ENCODE measurements around the gene FOXO1. TPM values are rescaled to one million over a fixed set of nuclear protein-coding genes. Genes with fewer than 3 reads are reported as not detected.

The FOXO1 gene
- total RNA-seq, 2 donors from 2014 or later: 6.1 to 9.5 TPM

DNA sequence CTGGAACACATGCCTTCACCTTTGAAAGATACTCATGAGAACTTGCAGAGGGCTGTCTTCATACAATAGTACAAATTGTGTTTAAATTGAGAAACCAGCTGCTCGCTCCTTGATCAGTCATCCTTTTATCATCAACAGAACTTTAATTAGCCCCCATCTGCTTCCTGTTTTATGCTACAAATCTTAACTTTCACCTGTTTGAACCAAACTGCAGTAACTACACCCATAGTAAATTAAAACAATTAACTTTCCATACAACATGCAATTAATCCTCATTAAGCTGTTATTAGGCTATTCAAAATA, 85.2 kb downstream of the FOXO1 start:
- Mint-ChIP-seq H3K27ac (no peak overlapping the region), H3K36me3 (peaks cover 6% of the 10 kb centered on the region), H3K4me3 (no peak overlapping the region), H3K4me1 (ENCODE audit: low read depth in 2 of 2) (peaks cover 36 to 42% of the 10 kb centered on the region in 2 donors), H3K27me3 (no peaks in the 10 kb centered on the region), H3K9me3 (peaks cover 5% of the 10 kb centered on the region)
- ATAC-seq (no peak), DNase-seq (ENCODE audit: low spot score) (no peak)

DNA sequence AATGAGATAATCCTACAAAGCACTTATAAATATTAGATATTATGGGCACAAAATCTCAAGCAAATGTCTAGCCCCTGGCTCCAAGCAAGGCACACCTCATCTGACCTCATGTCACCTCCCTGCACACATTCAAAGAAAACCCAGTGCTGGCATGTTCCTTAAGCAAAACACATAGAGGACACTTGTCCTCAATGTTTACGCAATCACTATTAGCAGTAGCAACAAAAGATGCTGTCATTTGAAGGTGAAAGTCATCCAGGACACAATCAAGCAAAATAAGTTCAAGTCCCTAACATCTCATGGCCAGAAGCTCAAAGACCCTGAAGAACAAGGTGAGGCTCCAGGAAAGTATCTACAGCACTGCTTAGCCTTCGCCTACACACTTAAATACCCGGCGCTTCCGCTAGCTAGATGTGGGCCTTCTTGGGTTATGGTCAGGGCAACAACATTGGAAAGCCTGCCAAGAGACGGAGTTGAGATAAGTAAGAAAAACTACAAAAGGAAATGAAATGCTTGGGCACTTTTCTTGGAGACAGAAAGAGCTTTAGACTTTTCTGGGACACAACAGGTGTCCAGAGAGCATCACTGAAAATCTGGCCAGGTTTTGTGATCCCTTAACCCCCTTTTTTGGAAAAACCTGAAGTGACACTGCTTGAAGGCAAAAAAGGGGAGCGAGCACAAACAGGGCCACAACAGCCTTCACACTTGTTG, 85.7 kb downstream of the FOXO1 start:
- Mint-ChIP-seq H3K36me3 (peaks cover 6% of the 10 kb centered on the region), H3K27ac (no peak overlapping the region), H3K4me3 (no peak overlapping the region), H3K27me3 (no peaks in the 10 kb centered on the region), H3K4me1 (ENCODE audit: low read depth in 2 of 2) (peaks cover 36 to 43% of the 10 kb centered on the region in 2 donors), H3K9me3 (peaks cover 5% of the 10 kb centered on the region)
- ATAC-seq (no peak), DNase-seq (ENCODE audit: low spot score) (no peak)

DNA sequence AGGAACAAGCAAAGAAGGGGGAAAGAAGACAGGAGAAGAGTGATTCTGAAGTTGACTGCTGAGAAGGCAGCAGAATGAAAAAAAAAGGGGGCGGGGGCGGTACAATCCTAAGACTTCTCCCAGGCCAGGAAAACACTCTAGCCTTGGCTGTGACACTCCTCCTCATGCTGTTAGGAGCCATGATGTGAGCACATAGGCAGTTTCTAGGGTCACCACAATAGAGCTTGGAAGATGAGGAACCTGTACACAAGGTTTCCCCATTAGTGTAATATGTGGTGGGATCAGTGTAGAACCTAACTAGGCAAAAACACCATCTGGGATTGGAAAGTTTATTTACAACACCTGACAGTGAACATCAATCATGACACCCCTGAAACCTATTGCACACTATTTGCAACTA, 86.9 kb downstream of the FOXO1 start:
- H3K27ac Mint-ChIP-seq: no peak overlapping the region
- H3K9me3 Mint-ChIP-seq: peaks cover 5% of the 10 kb centered on the region
- ATAC-seq: no peak
- no peaks in the 10 kb centered on the region for H3K27me3 Mint-ChIP-seq
- no peak for DNase-seq (ENCODE audit: low spot score)
- H3K4me1 Mint-ChIP-seq (ENCODE audit: low read depth in 2 of 2): peaks cover 40 to 44% of the 10 kb centered on the region in 2 donors
- peaks cover 6% of the 10 kb centered on the region for H3K36me3 Mint-ChIP-seq
- no peak overlapping the region for H3K4me3 Mint-ChIP-seq

DNA sequence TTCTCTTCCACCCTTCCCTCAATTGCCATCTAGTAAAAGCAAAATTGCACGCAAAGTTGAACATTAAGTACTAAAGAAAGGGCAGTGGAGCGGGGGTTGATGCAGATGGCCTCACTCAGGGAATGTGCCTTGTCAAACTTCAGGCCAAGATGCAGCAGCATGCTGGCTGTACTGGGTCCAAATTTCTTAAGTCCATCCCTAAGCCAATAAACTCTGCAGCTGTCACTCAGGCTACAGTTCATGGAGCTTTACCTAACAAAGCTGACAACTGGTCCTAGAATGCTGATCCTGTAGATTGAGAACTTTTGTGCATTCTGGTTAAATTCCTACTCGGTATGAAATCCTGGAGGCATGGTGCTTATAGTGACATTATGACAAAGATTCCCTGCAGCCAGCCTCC, 88.4 kb downstream of the FOXO1 start:
- ATAC-seq (no peak), DNase-seq (ENCODE audit: low spot score) (no peak)
- Mint-ChIP-seq H3K36me3 (no peaks in the 10 kb centered on the region), H3K9me3 (no peaks in the 10 kb centered on the region), H3K27me3 (no peaks in the 10 kb centered on the region), H3K4me3 (no peak overlapping the region), H3K27ac (no peak overlapping the region), H3K4me1 (ENCODE audit: low read depth in 2 of 2) (peaks cover 39 to 41% of the 10 kb centered on the region in 2 donors)

DNA sequence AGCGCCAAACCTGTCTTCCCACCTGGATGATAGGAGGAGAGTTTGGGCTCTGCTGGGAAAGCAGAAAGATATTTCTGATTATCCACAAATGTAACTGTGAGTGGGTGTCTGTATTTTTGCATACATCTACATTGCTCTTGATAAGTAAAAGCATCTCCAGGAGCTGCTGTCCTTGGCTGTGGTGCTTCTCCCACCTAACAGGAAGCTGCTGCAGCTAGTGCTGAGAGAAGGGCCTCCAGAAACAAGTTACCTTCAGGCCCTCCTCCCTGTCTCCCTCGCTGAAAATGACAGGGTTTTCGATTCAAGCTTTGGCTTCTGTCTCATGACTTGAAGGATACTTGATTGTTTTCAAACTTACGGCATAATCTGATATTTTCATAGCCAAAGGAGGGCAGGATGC, 90.1 kb downstream of the FOXO1 start:
- ATAC-seq: no peak

DNA sequence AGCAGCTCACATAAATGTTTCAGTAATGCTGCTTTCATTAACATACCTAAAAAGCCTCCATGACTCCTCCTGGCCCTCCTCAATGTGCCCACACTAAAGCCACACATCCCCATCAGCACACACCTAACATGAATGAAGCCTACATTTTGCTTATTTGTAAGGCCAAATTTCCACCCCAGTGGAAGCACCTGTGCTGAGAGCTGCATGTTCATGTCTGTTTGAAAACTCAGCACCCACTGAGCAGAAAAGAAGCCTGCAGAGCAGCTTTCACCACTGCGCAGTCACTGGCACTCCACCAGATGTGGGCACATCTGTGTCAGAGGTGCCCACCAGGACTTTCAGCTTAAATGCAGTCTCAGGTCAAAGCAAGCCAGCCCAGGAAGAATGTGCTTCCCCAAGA, 93.5 kb downstream of the FOXO1 start:
- peaks cover 34 to 43% of the 10 kb centered on the region in 2 donors for H3K4me1 Mint-ChIP-seq (ENCODE audit: low read depth in 2 of 2)
- no peak overlapping the region for H3K4me3 Mint-ChIP-seq
- H3K36me3 Mint-ChIP-seq: no peaks in the 10 kb centered on the region
- no peak for DNase-seq (ENCODE audit: low spot score)
- no peaks in the 10 kb centered on the region for H3K27me3 Mint-ChIP-seq
- ATAC-seq: no peak
- H3K9me3 Mint-ChIP-seq: no peaks in the 10 kb centered on the region
- H3K27ac Mint-ChIP-seq: peak overlapping the region in 1 of 2 donors; percentile 20

More for the DNA sequence above, 90.1 kb downstream of the FOXO1 start:
- no peaks in the 10 kb centered on the region for H3K36me3 Mint-ChIP-seq
- H3K4me3 Mint-ChIP-seq: no peak overlapping the region
- no peak for DNase-seq (ENCODE audit: low spot score)
- H3K27me3 Mint-ChIP-seq: no peaks in the 10 kb centered on the region
- H3K27ac Mint-ChIP-seq: no peak overlapping the region
- peaks cover 40 to 48% of the 10 kb centered on the region in 2 donors for H3K4me1 Mint-ChIP-seq (ENCODE audit: low read depth in 2 of 2)
- no peaks in the 10 kb centered on the region for H3K9me3 Mint-ChIP-seq

DNA sequence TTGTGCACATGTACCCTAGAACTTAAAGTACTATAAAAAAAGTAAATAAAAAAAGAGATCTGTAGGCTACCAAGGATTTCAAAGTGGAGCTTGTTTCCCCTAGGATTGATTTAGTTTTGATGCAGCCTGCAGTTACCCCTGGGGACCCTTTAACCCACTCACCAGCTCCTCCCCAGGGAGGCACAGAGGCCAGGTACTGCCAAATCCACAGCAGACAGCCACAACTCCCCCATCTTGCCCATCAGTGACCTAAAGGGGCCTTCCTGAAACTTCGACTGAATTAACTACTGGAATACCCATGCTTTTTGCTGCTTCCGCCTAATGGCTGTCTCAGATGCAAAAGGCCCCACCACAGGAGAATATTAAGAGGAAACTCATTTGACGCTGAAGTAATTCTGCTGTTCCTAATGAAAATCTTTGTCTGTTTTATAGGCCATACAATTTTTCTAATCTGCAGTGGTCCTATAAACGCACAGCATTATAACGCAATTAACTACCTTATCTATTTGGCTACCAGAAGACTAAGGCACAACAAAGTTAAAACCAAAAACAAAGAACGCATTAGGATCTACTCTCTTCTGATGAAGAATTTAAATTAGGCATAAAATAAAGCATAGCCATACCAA, 95.0 kb downstream of the FOXO1 start:
- H3K4me3 Mint-ChIP-seq: no peak overlapping the region
- no peak for ATAC-seq
- H3K36me3 Mint-ChIP-seq: no peaks in the 10 kb centered on the region
- no peak overlapping the region for H3K27ac Mint-ChIP-seq
- peaks cover 19 to 32% of the 10 kb centered on the region in 2 donors for H3K4me1 Mint-ChIP-seq (ENCODE audit: low read depth in 2 of 2)
- DNase-seq (ENCODE audit: low spot score): no peak
- no peaks in the 10 kb centered on the region for H3K9me3 Mint-ChIP-seq
- H3K27me3 Mint-ChIP-seq: no peaks in the 10 kb centered on the region

DNA sequence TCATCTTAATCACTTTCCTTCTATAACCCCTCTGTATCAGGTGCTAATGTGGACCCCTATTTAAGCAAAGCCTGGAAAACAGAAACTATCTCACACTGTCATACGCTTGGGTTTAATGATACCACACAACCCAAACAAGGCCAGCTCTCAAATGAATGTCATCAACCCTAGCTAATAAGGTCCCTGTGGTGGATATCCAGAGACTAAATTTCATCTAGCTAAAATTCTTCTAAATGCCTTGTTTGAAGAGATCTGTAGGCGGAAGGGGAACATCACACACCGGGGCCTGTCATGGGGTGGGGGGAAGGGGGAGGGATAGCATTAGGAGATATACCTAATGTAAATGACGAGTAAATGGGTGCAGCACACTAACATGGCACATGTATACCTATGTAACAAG, 95.5 kb downstream of the FOXO1 start:
- Mint-ChIP-seq H3K27me3 (no peaks in the 10 kb centered on the region), H3K9me3 (no peaks in the 10 kb centered on the region), H3K36me3 (no peaks in the 10 kb centered on the region), H3K4me1 (ENCODE audit: low read depth in 2 of 2) (peaks cover 16 to 29% of the 10 kb centered on the region in 2 donors), H3K27ac (no peak overlapping the region), H3K4me3 (no peak overlapping the region)
- no peak for DNase-seq (ENCODE audit: low spot score)
- no peak for ATAC-seq

DNA sequence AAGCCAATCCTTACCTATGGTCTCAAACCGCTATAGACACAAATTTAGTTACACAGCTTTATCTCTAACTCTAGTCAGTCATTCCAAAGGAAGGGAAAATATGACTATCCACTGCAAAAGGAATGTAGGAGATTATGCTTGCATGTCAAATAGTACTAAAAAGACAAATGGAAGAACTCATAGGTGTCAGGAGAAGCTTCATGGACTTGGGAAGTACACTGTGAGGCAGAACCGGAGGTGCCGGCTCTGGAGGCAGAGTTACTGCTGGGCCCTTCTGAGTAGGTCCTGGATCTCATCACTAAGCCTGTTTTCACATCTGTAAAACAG, 97.5 kb downstream of the FOXO1 start:
- Mint-ChIP-seq H3K4me3 (no peak overlapping the region), H3K27me3 (peaks cover 0 to 7% of the 10 kb centered on the region in 2 donors), H3K36me3 (no peaks in the 10 kb centered on the region), H3K27ac (no peak overlapping the region), H3K4me1 (ENCODE audit: low read depth in 2 of 2) (peaks cover 24 to 38% of the 10 kb centered on the region in 2 donors), H3K9me3 (no peaks in the 10 kb centered on the region)
- DNase-seq (ENCODE audit: low spot score) (no peak), ATAC-seq (no peak)

DNA sequence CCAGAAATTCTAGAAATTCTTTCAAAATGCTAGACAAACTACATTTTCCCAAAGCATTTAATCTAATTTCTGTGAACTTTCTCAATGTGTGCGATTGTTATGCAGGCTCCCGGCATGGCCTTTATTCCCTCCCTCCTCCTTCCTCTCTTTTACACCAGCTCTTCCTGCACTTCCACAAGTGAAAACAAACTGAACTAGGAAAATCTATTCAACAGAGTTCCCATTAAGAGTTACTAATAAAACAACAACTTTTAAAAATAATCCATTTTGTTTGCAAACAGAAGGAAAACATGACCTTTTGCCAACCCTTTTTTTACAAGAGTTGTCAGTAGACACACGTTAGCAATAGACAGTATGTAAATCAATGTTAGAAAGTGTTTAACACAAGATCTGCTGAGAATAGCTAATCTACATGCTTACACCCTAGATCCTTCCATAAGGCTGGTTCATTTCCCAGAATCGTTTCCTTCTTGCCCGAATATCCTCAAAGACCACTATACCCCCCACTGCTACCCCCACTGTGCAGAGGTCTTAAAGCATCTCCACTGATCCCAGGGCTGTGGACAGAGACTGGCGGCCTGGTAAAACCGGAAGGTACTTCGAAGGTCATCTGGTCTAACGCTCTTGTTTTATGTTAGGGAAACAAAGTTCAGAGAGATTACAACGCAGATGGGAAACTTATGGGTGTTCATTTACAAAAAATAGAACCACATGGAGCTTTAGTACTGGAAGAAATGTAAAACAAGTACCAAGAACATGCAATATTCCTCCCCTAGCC, 98.0 kb downstream of the FOXO1 start:
- DNase-seq (ENCODE audit: low spot score): no peak
- Mint-ChIP-seq H3K27ac (no peak overlapping the region), H3K36me3 (no peaks in the 10 kb centered on the region), H3K27me3 (peaks cover 0 to 11% of the 10 kb centered on the region in 2 donors), H3K4me3 (no peak overlapping the region), H3K9me3 (no peaks in the 10 kb centered on the region), H3K4me1 (ENCODE audit: low read depth in 2 of 2) (peaks cover 28 to 43% of the 10 kb centered on the region in 2 donors)
- no peak for ATAC-seq

DNA sequence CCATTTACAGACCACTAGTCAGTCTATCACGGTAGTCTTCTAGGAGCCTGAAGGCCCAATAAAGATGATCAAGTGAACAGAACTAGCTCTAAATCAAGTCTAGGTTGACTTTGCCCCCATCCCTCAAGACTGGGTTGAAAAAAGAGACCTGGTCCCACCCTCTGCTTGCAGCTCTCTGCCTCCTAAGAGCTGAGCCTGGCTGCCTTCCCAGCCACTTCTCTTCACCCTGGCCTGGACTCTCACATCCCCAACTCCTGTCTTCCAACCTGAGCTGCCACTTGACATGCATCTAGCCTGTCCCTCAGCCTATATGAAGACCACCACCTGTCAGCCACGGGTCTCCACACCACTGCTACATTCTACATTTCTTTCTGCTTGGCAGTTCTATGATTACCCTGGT, 99.6 kb downstream of the FOXO1 start:
- Mint-ChIP-seq H3K36me3 (no peaks in the 10 kb centered on the region), H3K27ac (no peak overlapping the region), H3K9me3 (no peaks in the 10 kb centered on the region), H3K4me1 (ENCODE audit: low read depth in 2 of 2) (peaks cover 37 to 51% of the 10 kb centered on the region in 2 donors), H3K27me3 (peaks cover 0 to 11% of the 10 kb centered on the region in 2 donors), H3K4me3 (no peak overlapping the region)
- no peak for DNase-seq (ENCODE audit: low spot score)
- ATAC-seq: no peak

DNA sequence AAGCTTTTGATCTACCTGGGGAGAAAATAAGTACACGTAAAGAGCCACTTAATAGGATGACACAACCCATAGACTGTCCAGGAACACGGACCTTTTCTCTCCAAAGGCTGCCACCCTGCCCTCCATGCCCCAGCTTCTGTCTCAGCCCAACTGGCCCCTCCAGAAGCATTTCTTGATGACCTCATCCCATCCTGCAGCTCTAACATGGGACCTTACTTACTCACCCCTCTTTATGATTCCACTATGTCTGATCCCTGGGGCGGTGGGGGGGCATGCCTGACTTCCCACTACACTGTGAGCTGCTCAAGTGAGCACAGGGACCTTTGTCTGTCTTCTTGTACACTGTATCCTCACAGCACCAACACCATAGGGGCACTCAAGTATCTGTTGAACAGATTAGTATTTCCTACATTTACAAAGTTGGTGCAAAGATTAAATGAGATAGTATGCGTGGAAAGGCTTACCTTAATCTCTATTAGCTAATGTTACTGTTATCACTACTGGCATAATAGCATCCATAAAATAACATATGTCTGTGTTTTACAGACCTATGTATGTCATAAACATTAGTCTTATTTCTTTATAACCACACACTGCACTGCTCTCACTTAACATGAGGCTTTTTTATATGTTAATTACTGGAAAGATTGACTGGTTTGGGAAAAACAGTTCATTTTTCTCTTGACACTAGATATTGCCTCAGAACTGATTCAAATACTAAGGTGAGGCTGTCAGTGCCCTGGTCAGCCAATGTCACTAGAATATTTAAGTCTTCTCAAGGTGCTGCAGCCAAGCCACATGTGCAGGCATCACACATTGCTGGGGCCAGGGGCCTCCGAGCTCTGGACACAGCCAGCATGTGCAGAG, 100.9 kb downstream of the FOXO1 start:
- no peaks in the 10 kb centered on the region for H3K36me3 Mint-ChIP-seq

DNA sequence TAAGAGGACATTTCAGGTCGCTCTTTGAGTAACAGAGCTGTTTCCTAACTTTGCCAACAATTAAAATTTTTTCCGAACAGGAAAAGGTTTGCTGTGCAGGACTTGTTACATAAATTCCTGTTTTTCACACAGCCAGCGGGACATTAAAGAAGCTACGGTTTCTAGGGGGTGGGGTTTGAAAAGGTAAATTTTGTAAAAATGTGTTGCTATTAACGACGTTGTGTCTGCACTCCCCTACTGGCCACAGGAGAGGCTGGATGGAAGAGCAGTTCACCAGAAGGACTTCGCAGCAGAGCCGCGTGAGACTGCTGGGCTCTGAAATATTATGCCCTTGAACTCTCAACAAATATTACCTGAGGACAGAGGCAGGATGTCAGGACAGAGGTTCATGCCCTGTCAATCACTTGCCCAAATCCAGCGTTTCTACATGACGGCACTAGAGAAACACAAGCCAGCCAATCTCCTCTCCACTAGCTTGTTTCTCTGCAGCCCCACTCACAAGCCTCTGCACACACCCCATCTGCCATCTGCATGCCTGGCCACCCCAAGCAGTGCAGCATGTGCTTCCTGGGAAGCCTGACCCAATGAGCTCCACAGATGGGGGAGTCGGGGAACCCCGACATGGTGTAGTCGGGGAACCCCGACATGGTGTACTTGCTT, 102.0 kb downstream of the FOXO1 start:
- peak overlapping the region in 1 of 2 donors; percentile 58 for H3K27ac Mint-ChIP-seq
- H3K36me3 Mint-ChIP-seq: no peaks in the 10 kb centered on the region
- H3K9me3 Mint-ChIP-seq: no peaks in the 10 kb centered on the region
- peaks cover 0 to 11% of the 10 kb centered on the region in 2 donors for H3K27me3 Mint-ChIP-seq
- no peak for DNase-seq (ENCODE audit: low spot score)
- no peak overlapping the region for H3K4me3 Mint-ChIP-seq
- H3K4me1 Mint-ChIP-seq (ENCODE audit: low read depth in 2 of 2): peaks cover 38 to 43% of the 10 kb centered on the region in 2 donors
- peak in 1 of 2 donors; percentile 32 for ATAC-seq

More for the DNA sequence above, 100.9 kb downstream of the FOXO1 start:
- ATAC-seq (peak in 1 of 2 donors; percentile 4), DNase-seq (ENCODE audit: low spot score) (no peak)
- no peak overlapping the region for H3K4me3 Mint-ChIP-seq
- H3K4me1 Mint-ChIP-seq (ENCODE audit: low read depth in 2 of 2): peaks cover 38 to 43% of the 10 kb centered on the region in 2 donors
- H3K27me3 Mint-ChIP-seq: peaks cover 0 to 11% of the 10 kb centered on the region in 2 donors
- H3K27ac Mint-ChIP-seq: no peak overlapping the region
- H3K9me3 Mint-ChIP-seq: no peaks in the 10 kb centered on the region

Measured in natural killer cell treated with Interleukin-12 subunit alpha and Interleukin-12 subunit beta and Interleukin-15 and Interleukin-18, amount 100 ng/mL, for 72 hours (primary cell).